BJ (cell line): ENCODE measurements around the gene C16orf87. TPM values are rescaled to one million over a fixed set of nuclear protein-coding genes. Genes with fewer than 3 reads are reported as not detected.
A peak's percentile ranks its signal among the peaks of the same experiment; 100 is the strongest.

Experiments used
- CTCF ChIA-PET: fragments of 350-600 bp; formaldehyde crosslinking; extraction: SDS; loops from one replicate; lab custom pipeline; 2021; ENCODE audit warnings: antibody characterized with exemption, inconsistent platforms; lab: Yijun Ruan, JAX
- POLR2A ChIA-PET: fragments of 300-600 bp; sonication (Branson Sonifier 250); formaldehyde crosslinking; extraction: SDS; loops from one replicate; lab custom pipeline; 2021; ENCODE audit warnings: antibody characterized with exemption; lab: Charles Lee
- DNase-seq: peaks from one replicate; pipeline ENCODE4 v3.0.0-alpha.2; 2011; ENCODE audit warnings: low read depth
- H3K27me3 ChIP-seq: 2 replicates; pipeline ENCODE4 v1.6.0; 2011; ENCODE audit warnings: low read length; ENCODE audit not compliant: control insufficient read depth, insufficient read depth
- H3K36me3 ChIP-seq: 2 replicates; pipeline ENCODE4 v1.5.1; 2011; ENCODE audit warnings: low read length; ENCODE audit not compliant: control insufficient read depth, insufficient read depth
- H3K4me3 ChIP-seq: 2 replicates; pipeline ENCODE4 v1.5.1; 2011; ENCODE audit warnings: low read depth, mild to moderate bottlenecking, control low read depth, low read length
- polyA plus RNA-seq: library from polyadenylated mRNA; depleted of rRNA; stranded (reverse); fragments of >200 nt; gene quantifications from 2 replicates; pipeline ENCODE4 v1.2.3, GENCODE V29; 2011
- TF ChIP-seq, protein P1 (sequence below): IDR thresholded peaks from 2 replicates; pipeline ENCODE4 v1.5.1; 2011; ENCODE audit warnings: low read depth, mild to moderate bottlenecking, control low read depth, inconsistent platforms, low read length, moderate library complexity; ENCODE audit not compliant: insufficient read depth

C16orf87 gene
- polyA plus RNA-seq, 1 experiment = 2.1 TPM

DNA sequence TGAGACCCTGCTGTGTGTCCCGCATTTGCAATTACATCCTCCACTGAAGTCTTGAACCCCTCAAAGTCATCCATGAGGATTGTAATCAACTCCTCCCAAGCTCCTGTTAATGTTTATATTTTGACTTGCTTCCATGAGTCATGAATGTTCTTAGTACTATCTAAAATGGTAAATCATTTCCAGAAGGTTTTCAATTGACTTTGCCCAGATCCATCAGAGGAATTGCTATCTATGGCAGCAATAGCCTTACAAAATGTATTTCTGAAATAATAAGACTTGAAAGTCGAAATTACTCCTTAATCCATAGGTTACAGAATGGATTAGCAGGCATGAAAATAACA, 2.5 kb upstream of the C16orf87 start:
- DNase-seq = no peak
- CTCF ChIA-PET = interaction anchor here (3.5 kb wide), 1 partner anchor 20 kb away, joined by 9 read pairs; no protein-coding TSS in a partner anchor
- H3K27me3 ChIP-seq = peaks cover 1% of the 10 kb centered on the region; the same call in 1 of the 2 replicates
- no peak overlapping the region for H3K4me3 ChIP-seq
- TF ChIP-seq, protein P1, sequence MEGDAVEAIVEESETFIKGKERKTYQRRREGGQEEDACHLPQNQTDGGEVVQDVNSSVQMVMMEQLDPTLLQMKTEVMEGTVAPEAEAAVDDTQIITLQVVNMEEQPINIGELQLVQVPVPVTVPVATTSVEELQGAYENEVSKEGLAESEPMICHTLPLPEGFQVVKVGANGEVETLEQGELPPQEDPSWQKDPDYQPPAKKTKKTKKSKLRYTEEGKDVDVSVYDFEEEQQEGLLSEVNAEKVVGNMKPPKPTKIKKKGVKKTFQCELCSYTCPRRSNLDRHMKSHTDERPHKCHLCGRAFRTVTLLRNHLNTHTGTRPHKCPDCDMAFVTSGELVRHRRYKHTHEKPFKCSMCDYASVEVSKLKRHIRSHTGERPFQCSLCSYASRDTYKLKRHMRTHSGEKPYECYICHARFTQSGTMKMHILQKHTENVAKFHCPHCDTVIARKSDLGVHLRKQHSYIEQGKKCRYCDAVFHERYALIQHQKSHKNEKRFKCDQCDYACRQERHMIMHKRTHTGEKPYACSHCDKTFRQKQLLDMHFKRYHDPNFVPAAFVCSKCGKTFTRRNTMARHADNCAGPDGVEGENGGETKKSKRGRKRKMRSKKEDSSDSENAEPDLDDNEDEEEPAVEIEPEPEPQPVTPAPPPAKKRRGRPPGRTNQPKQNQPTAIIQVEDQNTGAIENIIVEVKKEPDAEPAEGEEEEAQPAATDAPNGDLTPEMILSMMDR = no peak
- no peaks in the 10 kb centered on the region for H3K36me3 ChIP-seq
- POLR2A ChIA-PET = no interaction called here

- ChIA-PET CTCF (interaction anchor here (3.5 kb wide), 1 partner anchor 20 kb away, joined by 9 read pairs; no protein-coding TSS in a partner anchor), POLR2A (no interaction called here)
- DNase-seq = no peak
- no peak overlapping the region for H3K4me3 ChIP-seq
- H3K27me3 ChIP-seq = peaks cover under 1% of the 10 kb centered on the region; the same call in 1 of the 2 replicates
- TF ChIP-seq, protein P1 = no peak
- no peaks in the 10 kb centered on the region for H3K36me3 ChIP-seq
Observed at GRCh38 chr16:46832757-46833459, 1.9 kb upstream of the C16orf87 start.

DNA sequence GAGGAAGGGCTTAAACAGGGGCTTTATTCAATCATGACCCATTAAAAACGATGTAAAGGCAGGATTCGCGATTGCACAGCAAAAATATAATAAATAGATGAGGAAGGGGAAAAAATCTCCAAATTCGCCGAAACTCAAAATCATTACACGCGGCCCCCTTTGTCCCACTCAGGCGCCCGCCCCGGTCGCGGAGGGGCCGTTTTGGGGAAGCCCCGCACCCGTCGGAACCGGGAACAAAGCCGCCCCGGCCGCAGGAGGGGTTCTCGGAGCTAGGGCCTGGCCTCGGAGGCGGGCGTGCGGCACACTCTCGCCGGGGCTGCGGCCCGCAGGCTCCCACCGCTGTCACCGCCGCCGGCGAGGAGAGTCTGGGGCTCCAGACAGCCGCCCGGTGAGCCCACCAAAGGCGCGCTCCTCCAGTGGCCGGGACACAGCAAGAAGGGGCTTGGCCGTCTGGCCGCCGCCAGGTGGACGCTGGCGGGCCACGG, 521 bp downstream of the C16orf87 start:
- Histone ChIP-seq H3K27me3 (no peaks in the 10 kb centered on the region; the same call in 1 of the 2 replicates), H3K36me3 (no peaks in the 10 kb centered on the region), H3K4me3 (peak overlapping the region; percentile 77)
- TF ChIP-seq, protein P1 = no peak
- no peak for DNase-seq
- CTCF ChIA-PET = interaction anchor here (0.6 to 1.0 kb wide), 2 partner anchors 14 to 15 kb away, joined by 3 read pairs; no protein-coding TSS in a partner anchor
- POLR2A ChIA-PET = no interaction called here

- DNase-seq = no peak
- H3K4me3 ChIP-seq = no peak overlapping the region
- CTCF ChIA-PET = no interaction called here
Observed at GRCh38 chr16:46828943-46829342, 2.0 kb downstream of the C16orf87 start.

DNA sequence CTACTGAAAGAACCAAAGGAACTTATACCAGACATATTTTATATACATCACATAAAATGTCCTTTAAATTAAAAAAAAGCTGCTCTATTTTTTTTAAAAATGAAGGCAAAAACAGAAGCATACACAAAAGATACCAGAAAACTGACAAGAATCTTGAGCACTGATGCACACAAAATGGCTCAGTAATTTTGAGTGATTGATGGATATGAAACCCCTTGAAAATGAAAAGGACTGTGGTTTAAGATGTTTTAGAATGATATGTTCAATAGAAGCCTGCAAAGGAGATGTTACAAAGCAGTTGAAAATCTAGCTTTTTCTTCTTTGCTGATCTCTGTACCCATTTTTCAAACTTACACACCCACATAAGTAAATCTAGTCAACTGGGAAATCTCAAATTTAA, 2.7 kb downstream of the C16orf87 start:
- no peaks in the 10 kb centered on the region for H3K27me3 ChIP-seq
- ChIA-PET POLR2A (no interaction called here), CTCF (interaction anchor here (0.8 to 1.0 kb wide), 2 partner anchors 26 to 155 kb away, joined by 3 read pairs; no protein-coding TSS in a partner anchor)
- no peak overlapping the region for H3K4me3 ChIP-seq
- TF ChIP-seq, protein P1 = no peak
- H3K36me3 ChIP-seq = no peaks in the 10 kb centered on the region
- DNase-seq = no peak

More at GRCh38 chr16:46828943-46829342, 2.0 kb downstream of the C16orf87 start:
- TF ChIP-seq, protein P1 = no peak
- H3K36me3 ChIP-seq = no peaks in the 10 kb centered on the region
- POLR2A ChIA-PET = no interaction called here
- H3K27me3 ChIP-seq = no peaks in the 10 kb centered on the region
